T-helper 2 cell (primary cell): ENCODE data around the gene CTSK.
A peak's percentile ranks its signal among the peaks of the same experiment; 100 is the strongest.
"Not testable (repeated sequence)": the region's sequence is repeated elsewhere in the genome, so short reads cannot be mapped to it uniquely, and the experiment has no call there.

ENCODE experiments used
- DNase-seq, 5 experiments: peaks; one replicate each; pipeline versions ENCODE4 v3.0.0 to v3.0.0-alpha.2; 2012 to 2022
- total RNA-seq, 2 donors: gene quantifications; one replicate each; lab custom pipeline; 2026; lab: John Stamatoyannopoulos, UW

CTSK gene
- total RNA-seq = 10.6 to 14.7 reads per million in 2 donors

DNA sequence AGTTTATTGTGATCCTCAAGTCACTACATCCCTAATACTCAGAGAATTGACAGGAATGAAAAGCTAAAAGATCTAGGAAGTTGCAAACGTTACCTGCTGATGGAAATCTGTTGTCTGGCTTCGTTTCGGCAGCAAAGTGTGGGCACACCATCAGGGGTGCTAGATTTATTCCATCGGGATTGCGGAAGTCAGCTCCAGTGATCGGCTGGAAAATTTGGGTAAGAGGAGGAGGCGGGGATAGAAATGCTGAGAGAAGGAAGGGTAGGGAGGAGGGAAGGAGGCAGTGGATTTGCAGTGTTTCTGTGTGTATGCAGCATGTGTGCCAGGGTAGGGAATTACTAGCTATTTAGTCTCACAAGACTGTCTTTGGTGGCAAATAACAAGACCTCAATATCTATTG, at the start of gene CTSK:
CTSK (minus strand) TSS at position 140 of the 400 bp plus-strand sequence. CDS start 1,455 bp downstream, outside the sequence.
- DNase-seq = no peak

DNA sequence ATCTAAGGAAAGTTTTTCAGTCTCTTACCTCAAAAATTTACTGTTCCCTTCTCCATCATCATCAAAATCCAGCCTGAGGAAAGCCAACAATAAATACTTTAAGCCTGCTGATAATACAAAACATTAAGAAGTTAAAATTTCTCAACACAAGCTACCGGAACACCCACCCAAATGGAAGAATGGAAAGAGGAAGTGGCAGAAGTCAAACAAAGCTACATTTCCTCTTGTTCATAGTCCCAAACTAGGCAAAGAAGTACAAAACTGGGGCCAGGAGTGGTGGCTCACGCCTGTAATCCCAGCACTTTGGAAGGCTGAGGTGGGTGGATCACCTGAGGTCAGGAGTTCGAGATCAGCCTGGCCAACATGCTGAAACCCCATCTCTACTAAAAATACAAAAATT, 44.7 kb upstream of the CTSK start:
- DNase-seq = not testable (repeated sequence)

DNA sequence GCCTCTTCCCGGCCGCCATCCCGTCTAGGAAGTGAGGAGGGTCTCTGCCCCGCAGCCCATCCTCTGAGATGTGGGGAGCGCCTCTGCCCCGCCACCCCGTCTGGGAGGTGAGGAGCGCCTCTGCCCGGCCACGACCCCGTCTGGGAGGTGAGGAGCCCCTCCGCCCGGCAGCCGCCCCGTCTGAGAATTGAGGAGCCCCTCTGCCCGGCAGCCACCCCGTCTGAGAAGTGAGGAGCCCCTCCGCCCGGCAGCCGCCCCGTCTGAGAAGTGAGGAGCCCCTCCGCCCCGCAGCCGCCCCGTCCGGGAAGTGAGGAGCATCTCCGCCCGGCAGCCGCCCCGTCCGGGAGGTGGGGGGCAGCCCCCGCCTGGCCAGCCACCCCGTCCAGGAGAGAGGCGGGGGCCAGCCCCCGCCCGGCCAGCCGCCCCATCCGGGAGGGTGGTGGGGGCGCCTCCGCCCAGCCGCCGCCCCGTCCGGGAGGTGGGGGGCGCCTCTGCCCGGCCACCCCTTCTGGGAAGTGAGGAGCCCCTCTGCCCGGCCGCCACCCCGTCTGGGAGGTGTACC, 42.8 kb upstream of the CTSK start:
- DNase-seq = not testable (repeated sequence)

DNA sequence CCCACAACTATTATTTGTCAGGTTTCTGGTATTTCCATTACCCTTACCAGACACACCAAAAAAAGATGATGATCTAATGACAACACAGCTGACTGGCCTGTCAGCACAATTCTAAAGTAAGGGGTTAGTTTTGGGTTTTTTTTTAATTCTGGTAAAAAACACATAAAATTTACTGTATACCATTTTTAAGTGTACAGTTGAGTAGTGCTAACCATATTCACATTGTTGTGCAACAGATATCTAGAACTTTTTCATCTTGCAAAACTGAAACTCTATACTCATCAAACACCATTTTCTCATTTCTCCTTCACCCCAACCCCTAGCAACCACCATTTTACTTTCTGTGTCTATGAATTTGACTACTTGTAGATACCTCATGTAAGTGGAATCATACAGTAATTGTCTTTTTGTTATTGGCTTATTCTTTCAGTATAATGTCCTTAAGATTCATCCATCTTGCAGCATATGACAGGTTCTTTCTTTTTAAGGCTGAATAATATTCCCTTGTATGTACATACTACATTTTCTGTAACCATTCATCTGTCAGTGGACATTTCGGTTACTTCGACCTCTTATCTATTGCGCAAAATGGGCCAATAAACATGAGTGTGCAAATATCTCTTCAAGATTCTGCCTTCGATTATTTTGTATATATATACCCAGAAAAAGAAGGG, 38.5 kb upstream of the CTSK start:
- peak in 1 of 5 experiments; percentile 24 for DNase-seq

DNA sequence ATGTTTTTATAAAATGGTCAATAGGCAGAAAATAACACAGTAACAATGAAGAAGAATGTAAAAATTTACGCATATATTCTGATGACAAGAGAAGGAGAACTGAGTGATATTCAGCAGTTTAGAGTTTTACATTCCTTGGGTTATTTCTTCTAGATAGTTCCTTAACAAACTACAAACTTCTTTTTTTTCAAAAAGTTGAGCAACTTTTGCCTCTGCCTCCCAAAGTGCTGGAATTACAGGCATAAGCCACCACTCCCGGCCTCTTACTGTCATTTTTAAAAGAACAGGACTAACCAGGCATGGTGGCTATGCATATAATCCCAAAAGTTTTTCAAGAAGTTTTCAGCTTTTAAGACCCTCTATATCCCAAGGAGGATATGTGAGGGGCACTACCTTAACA, 35.4 kb upstream of the CTSK start:
- no peak for DNase-seq

DNA sequence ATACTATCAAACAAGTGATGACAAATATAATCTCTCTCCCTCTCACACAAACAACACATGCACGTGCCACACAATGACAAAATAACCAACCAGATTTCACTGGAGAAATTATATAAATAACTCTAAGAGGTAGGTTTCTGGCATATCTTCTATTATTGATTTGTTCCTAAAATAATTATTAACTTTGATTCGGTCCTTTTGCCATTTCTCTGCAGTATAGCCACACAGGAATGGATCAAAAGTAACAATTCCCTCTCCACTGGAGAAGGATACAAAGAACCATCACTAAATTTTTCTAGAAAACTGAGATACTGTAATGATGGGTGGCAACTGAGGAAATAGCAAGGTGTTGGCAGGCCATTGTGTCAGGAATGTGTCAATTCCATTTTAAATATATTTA, 34.9 kb upstream of the CTSK start:
- no peak for DNase-seq

DNA sequence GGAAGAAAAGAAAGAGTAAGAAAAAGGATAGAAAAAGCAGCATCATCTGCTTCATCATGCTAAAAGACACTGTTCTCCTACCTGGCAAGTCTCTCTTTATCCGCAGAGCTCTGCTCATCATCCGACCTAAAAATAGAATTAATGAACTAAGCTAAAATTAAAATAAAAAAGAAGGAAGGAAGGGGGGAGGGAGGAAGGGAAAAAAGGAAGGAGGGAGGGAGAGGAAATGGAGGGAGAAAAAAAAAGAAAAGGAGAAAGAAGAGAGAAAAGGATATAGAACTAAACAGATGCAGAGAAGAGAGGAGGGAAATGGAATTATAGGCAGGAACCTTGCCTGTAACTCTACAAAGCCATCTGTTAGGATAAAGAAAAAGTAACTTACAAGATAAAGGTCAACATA, 34.3 kb upstream of the CTSK start:
- DNase-seq = no peak

DNA sequence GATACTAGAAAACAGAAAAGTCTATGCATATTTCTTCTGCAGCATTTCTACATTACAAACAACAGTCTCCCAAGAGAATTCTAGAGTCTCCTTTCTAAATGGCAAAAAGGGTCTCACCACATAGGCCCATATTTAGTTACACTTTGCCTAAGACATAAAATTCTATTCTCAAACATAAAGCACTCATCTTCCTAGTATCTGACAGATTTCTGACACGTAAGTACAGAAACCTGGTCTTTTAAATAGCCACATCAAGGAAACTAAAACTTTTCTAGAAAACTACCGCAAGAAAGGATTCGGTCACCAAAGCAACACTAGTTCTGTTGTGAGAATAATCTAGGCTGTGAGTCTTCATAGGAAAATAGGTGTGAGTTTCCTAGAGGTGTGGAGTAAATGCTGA, 33.6 kb upstream of the CTSK start:
- peak in 1 of 5 experiments; percentile 69 for DNase-seq

DNA sequence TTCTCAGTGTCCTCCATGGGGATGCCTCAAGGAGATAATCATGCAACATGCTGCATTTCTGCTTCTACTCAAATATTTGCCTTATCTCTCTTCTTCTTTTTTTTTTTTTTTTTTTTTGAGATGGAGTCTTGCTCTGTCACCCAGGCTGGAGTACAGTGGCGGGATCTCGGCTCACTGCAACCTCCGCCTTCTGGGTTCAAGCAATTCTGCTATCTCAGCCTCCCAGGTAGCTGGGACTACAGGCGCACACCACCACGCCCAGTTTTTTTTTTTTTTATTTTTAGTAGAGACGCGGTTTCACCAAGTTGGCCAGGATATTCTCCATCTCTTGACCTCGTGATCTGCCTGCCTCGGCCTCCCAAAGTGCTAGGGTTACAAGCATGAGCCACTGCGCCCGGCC, 32.8 kb upstream of the CTSK start:
- not testable (repeated sequence) for DNase-seq

DNA sequence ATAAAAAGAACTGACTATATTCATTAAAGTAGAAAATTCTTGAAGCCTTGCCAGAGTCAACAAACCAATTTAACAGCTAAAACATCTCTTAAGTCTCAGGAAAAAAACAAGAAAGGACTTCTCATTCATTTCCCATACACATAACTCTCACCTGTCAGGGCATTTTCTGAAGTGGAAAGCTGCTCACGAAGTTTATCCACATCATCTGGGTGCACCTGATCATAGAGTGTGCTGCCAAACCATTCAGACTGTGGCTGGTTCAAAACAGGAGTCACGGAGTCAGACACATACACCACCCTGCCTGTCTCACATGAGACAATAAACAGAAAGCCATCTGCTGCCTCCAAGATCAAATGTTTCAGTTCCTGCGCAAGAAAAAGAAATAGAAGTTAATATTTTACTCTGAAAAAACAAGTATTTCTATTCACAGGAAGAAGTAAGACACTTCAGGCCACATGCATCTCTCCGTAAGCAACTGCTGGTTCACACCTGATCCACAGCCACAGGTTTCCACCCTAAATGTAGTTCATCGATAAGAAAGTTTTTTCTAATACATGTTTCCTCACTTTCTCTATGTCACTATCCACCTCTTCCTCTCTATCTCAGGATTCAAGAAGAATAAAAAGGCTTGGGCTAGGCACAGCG, 28.2 kb upstream of the CTSK start:
- DNase-seq = no peak

DNA sequence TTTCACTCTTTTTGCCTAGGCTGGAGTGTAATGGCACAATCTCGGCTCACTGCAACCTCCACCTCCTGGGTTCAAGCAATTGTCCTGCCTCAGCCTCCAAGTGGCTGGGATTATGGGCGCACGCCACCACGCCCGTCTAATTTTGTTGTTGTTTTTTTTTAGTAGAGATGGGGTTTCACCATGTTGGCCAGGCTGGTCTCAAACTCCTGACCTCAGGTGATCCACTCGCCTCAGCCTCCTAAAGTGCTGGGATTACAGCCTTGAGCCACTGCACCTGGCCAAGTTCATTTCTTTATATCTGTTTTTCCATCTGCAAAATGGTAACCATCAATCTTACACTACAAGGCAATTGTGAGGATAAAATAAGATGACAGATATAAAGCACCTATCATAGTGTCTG, 25.9 kb upstream of the CTSK start:
- DNase-seq = not testable (repeated sequence)

DNA sequence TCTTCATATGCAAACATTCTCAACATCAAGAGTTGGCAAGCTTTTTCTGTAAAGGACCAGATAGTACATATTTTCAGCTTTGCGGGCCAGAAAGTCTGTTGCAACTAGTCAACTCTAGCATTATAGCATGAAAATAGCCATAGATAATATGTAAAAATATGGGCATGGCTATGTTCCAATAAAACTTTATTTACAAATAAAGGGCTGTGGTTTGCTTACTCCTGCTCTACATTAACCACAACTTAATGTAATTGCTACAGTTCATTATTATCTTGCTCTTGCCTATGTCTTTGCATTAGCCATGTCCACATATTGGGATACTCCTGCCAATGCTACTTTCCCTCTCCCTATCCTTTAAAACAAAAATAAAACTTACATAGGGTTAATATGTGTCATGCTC, 24.5 kb upstream of the CTSK start:
- no peak for DNase-seq

DNA sequence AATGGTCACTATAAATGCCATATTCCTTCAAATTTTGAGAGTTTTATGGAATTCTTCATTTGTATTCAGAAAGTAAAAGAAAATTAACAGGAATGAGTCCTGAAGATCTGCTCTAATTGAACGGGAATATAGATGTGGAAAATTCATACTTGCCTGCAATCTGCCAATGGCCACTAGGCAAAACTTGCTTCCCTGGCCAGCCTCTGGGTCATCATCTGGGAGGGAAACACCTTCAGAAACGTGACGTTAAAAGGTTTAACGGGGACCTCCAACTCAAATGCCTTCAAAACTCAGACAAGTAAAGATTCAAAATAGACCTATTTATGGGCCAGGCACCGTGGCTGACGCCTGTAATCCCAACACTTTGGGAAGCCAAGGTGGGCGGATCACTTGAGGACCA, 21.7 kb upstream of the CTSK start:
- DNase-seq = no peak

DNA sequence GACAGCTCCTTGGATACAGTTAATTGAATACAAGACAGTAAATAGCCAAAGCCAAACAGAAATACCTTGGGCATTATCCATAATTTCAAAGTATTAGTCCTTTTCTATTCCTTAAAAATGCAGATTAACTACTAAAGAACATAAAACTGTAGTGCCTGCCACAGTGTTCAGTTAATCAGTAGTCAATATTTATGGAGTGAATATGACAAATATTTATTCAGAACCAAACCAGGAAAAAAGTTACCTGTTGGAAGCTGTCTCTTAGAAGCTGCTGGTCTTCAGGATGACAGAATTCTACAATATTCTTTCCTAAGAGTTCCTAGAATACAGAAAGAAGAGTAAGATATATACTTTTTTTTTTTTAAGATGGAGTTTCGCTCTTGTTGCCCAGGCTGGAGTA, 18.2 kb upstream of the CTSK start:
- no peak for DNase-seq

DNA sequence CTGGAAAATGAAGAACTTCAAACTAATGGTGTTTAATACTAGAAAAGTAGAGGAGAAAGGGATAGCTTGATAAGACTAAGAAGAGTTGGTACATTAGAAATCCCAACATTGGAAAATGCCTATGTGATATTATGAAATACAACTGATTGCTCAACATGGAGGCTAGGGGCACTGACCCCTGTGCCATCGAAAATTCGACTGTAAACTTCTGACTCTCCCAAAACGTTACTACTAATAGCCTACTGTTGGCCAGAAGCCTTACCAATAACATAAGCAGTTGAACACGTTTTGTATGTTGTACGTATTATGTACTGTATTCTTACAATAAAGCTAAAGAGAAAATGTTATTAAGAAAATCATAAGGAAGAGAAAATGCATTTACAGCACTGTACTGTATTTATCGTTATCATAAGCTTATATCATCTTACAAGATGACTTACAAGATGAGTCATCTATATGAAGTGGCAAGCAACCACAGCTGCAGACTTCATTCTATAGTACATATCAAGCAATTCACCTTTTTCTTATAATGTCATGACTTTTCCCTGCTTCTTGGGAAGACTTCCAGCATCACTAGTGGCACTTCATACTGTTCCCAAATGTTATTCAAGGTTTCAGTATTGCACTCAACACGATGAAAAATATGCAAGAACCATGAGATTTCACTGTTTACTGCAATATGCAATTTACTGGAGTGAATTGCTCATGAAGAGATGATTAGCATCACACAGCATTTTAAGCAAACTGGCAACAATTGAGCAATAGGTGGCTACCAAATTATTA, 12.9 kb upstream of the CTSK start:
- DNase-seq = peak in 1 of 5 experiments; percentile 71

DNA sequence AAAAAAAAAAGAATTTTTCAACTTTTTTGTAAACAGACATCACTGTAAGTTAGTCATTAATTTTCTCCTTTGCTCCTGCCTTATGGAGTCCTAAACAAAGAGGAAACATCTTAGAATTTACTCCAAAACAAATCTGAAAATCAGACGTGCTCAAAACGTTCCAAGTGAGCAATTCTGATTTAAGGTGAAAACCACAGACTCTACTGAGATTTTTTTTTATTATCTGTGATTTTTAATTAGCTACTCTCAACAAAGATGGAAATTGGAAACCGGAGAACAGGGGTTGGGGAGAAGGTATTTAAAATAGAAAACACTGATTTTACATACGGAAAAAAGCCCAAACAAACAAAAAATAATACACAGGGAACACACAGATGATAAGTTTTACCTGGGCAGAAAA, 7.8 kb upstream of the CTSK start:
- DNase-seq = no peak

DNA sequence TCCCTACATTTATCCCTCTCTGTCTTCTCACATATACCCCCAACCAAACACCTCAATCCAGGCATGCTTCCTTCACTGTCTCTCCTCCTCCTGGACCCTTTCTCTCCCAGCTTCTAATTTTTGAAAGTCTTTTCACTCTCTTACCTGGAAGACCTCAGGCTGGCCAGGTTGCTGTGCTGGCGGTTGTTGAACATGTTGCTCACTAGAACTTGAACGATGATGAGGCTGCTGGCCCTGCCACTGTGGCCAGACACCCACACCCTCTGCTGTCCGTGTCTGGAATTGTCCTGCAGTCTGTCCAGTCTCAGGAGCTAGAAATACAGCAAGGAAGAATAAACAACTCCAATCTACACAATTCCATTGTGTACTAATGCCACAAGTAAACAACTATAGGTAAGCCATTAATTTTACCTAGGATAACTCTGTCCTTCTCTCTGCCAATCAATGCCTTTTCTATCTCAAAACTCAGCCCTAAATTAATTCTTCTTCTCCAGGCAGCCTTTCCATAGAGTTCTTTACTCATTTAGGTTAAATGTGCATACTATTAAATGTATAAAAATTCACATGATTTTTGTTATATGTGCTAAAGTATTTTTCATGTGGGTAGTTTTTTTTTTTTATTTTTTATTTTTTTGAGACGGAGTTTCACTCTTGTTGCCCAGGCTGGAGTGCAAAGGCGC, 5.1 kb upstream of the CTSK start:
- peak in 1 of 5 experiments; percentile 19 for DNase-seq

DNA sequence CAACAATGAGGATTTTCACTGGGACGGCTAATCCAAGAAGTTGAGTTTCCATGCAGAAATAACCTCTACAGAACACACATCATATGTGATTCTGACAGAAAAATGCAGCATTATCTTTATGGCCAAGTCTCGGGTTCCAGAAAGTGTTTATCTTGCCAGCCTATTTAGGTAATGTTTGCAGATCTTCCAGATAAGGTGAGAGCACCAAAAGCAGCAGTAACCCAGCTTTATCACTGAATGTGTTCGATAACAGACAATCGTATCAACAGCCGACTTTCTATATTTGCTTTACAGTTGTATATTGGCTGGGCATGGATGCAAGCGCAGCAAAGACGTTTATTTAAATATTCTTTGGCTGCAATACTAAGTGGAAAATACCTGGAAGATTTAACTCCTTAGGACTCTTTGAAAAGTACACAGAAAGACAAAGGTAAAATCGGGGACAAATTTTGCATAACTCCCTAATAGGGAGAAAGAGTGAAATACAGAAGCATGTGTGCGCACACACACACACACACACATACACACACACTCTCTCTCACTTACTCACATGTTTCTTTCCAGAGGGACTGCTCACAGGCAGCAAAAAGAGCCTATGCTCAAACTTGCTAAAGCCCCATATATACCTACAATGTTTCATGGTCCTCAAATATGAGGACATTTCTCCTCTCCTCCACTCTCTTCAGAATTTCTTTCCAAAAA, 3.0 kb upstream of the CTSK start:
- DNase-seq = no peak

DNA sequence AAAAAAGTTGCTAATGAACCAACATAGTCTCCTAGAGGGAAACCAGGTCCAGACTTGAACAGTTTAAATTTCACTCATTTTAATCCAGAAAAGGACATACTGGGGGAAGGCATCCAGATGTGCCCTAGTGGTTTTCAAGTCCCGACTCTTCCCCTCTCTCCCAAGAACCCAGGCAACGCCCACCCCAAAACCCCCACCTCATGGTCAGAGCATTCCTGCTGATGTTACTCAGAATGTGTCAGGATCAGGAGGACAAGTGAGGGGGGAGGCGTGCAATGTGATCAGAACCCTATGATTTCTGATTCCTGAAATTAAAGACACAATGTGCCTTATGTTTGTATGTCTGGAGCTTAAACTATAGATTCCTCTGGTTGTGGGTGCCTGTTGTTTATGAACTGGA, 1.6 kb upstream of the CTSK start:
- no peak for DNase-seq

DNA sequence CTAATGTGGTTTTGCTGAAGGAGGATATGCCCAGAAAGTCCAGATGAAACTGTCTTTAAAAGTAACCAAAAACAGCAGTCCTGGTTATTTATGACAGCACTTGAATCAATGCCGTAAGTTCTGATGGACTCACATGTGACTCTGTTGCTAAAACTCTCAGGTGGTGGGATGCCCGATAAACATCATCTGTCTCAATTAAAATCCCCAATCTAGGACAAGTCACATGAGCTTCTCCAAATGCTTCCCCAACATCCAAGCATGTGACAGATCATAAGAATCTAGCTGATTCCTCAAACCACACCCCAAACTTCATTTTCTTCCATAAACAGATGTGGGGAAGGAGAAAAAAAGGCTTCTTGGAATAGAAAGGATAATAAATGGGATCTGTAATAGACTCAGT, 786 bp upstream of the CTSK start:
- no peak for DNase-seq

DNA sequence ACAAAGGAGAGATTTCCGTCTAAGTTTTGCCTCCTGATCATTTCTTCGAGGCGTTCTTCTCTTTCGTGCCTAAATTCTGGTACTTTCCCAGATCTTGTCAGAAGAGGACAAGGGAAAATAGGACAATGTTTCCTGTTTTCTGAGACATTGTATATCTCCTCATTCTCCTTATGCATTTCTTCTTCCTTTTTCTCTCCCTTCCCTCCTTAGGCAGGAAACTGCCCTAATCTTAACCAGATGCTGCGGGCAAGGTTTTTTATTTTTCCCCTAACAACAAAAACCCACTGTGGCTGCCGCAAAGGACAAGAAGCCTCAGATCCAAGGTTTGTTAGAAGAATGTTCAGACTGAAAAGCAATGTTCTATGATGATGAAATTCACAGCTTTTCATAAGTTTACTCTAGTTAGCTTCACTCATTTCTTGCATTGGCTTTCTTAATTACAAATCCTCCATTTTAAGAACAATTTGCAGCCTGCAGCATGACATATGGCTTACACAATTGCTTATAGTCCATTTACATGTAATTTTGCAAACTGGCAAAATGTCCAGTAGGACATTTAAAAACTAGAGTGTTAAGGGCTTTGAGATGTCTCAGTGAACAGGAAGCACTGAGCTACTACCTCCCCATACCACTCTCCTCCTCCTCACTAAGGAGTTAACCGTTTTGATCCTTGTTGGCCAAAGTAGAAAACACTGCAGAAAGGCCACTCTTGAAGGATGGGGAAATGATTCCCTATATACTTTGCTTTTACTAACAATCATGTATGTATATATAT, 624 bp downstream of the CTSK start:
- DNase-seq = no peak
